Mesothelial cell of epicardium (in vitro differentiated cells): Measurements from ENCODE around the gene BOK. TPM values are rescaled to one million over a fixed set of nuclear protein-coding genes. Genes with fewer than 3 reads are reported as not detected.
A peak's percentile ranks its signal among the peaks of the same experiment; 100 is the strongest.
"Not testable (repeated sequence)": the region's sequence is repeated elsewhere in the genome, so short reads cannot be mapped to it uniquely, and the experiment has no call there.

Experiments
- DNase-seq, 2 experiments: peaks; one replicate each; pipeline ENCODE4 v3.0.0; 2021; ENCODE audit warnings: low spot score in 2 of 2; ENCODE audit not compliant: unreplicated experiment in 2 of 2
- H3K27ac Mint-ChIP-seq: 2 replicates; pipeline ENCODE4 v1.8.0; 2021; ENCODE audit warnings: mixed read lengths
- H3K27me3 Mint-ChIP-seq: 2 replicates; pipeline ENCODE4 v1.8.0; 2021; ENCODE audit warnings: low read depth, mixed read lengths
- H3K36me3 Mint-ChIP-seq: 2 replicates; pipeline ENCODE4 v1.8.0; 2021; ENCODE audit warnings: mixed read lengths
- H3K4me1 Mint-ChIP-seq: 2 replicates; pipeline ENCODE4 v1.8.0; 2021; ENCODE audit warnings: mixed read lengths
- H3K4me3 Mint-ChIP-seq: 2 replicates; pipeline ENCODE4 v1.8.0; 2021; ENCODE audit warnings: mild to moderate bottlenecking, moderate library complexity, mixed read lengths
- H3K9me3 Mint-ChIP-seq: 2 replicates; pipeline ENCODE4 v1.8.0; 2021; ENCODE audit warnings: mixed read lengths
- CTCF ChIP-seq: fragments of 200-600 bp; sonication (generic); IDR thresholded peaks from one replicate; pipeline ENCODE4 v1.5.0; 2021; ENCODE audit warnings: antibody characterized with exemption; ENCODE audit not compliant: unreplicated experiment
- total RNA-seq: library from RNA; stranded (reverse); gene quantifications from 3 replicates; pipeline ENCODE4 v1.2.1, GENCODE V29; 2021

The BOK gene
- total RNA-seq, 1 donor from 2014 or later = 36.0 TPM

- no peak for DNase-seq
- no peak overlapping the region for H3K4me3 Mint-ChIP-seq
- peaks cover 3% of the 10 kb centered on the region for H3K27me3 Mint-ChIP-seq
- H3K4me1 Mint-ChIP-seq = peaks cover 44% of the 10 kb centered on the region
- TF ChIP-seq CTCF = no peak
- no peaks in the 10 kb centered on the region for H3K9me3 Mint-ChIP-seq
- peaks cover 1% of the 10 kb centered on the region for H3K36me3 Mint-ChIP-seq
- H3K27ac Mint-ChIP-seq = no peak overlapping the region
These were observed 4.5 kb downstream of the BOK start for GRCh38 chr2:241563031-241563507.

GRCh38 chr2:241563571-241563980, 5.0 kb downstream of the BOK start:
- H3K27me3 Mint-ChIP-seq = no peaks in the 10 kb centered on the region
- DNase-seq = no peak
- H3K9me3 Mint-ChIP-seq = no peaks in the 10 kb centered on the region
- TF ChIP-seq CTCF = no peak
- H3K4me1 Mint-ChIP-seq = peaks cover 40% of the 10 kb centered on the region
- H3K27ac Mint-ChIP-seq = no peak overlapping the region
- H3K36me3 Mint-ChIP-seq = peaks cover 2% of the 10 kb centered on the region
- no peak overlapping the region for H3K4me3 Mint-ChIP-seq

- no peaks in the 10 kb centered on the region for H3K27me3 Mint-ChIP-seq
- peaks cover 4% of the 10 kb centered on the region for H3K36me3 Mint-ChIP-seq
- H3K9me3 Mint-ChIP-seq = no peaks in the 10 kb centered on the region
- no peak for TF ChIP-seq CTCF
- H3K4me3 Mint-ChIP-seq = no peak overlapping the region
- DNase-seq = no peak
- no peak overlapping the region for H3K27ac Mint-ChIP-seq
- H3K4me1 Mint-ChIP-seq = peaks cover 43% of the 10 kb centered on the region
These were observed 5.5 kb downstream of the BOK start for GRCh38 chr2:241563981-241564595.

GRCh38 chr2:241564596-241565410, 6.3 kb downstream of the BOK start:
- Mint-ChIP-seq H3K27me3 (no peaks in the 10 kb centered on the region), H3K4me3 (no peak overlapping the region), H3K4me1 (peaks cover 42% of the 10 kb centered on the region), H3K27ac (no peak overlapping the region), H3K36me3 (peaks cover 10% of the 10 kb centered on the region), H3K9me3 (no peaks in the 10 kb centered on the region)
- no peak for TF ChIP-seq CTCF
- no peak for DNase-seq

- H3K27me3 Mint-ChIP-seq = peaks cover 2% of the 10 kb centered on the region
- no peak overlapping the region for H3K4me3 Mint-ChIP-seq
- no peak for TF ChIP-seq CTCF
- peak overlapping the region; percentile 50 for H3K27ac Mint-ChIP-seq
- H3K36me3 Mint-ChIP-seq = peaks cover 12% of the 10 kb centered on the region
- no peak for DNase-seq
- peaks cover 36% of the 10 kb centered on the region for H3K4me1 Mint-ChIP-seq
- no peaks in the 10 kb centered on the region for H3K9me3 Mint-ChIP-seq
These were observed 6.9 kb downstream of the BOK start for GRCh38 chr2:241565411-241565810.

GRCh38 chr2:241566021-241566420, 7.5 kb downstream of the BOK start:
- not testable (repeated sequence) for H3K27ac Mint-ChIP-seq, H3K4me3 Mint-ChIP-seq, H3K27me3 Mint-ChIP-seq, H3K9me3 Mint-ChIP-seq, DNase-seq
- Mint-ChIP-seq H3K4me1 (peaks cover 30% of the 10 kb centered on the region), H3K36me3 (peaks cover 12% of the 10 kb centered on the region)
